ENCODE results near the gene NNMT. TPM values are rescaled to one million over a fixed set of nuclear protein-coding genes. Genes with fewer than 3 reads are reported as not detected.

Gene NNMT
- total RNA-seq, 1 donor from 2014 or later = 394 TPM

DNA sequence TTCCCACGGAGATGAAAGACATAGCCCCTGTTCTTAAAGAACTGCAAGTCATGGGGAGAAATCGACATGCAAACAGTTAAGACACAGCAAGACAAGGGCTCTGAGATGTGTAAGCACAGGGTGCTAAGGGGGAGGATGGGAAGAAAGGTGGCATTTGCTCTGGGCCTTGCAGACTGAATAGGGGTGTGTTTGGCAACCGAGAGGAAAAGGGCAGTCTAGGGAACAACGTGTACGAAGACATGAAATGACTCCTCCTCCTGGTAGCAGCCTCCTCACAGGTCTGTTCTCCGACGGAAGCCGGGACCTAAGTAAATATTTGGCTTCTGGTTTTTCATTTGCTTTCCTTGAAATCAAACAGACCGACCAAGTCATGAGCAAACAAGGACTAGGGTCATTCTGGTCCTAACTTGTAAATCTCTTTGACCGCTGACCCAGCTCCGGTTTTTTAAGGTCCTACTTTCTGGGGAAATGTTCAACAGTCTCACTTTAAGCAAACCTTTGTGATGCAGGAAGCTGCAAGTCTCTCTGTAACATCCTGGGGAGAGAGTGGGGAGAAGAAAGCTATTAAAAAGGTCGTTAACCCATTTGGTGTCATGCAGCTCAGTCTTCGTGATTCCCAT lies 19.7 kb downstream of the NNMT start:
- H3K4me2 ChIP-seq (ENCODE audit: low read length) = no peak overlapping the region
- DNase-seq (ENCODE audit: low read depth) = no peak
- peaks cover 25% of the 10 kb centered on the region for H3K79me2 ChIP-seq (ENCODE audit: insufficient read depth, low read length)
- TF ChIP-seq EZH2 (IDR thresholded peaks at IDR 0.05; ENCODE audit: insufficient read depth, low read length) (no peak), CTCF (IDR thresholded peaks at IDR 0.05; ENCODE audit: insufficient read depth, low read depth, low read length) (no peak)
- Mint-ChIP-seq H3K27ac (ENCODE audit: unreplicated experiment) (no peak overlapping the region), H3K27me3 (ENCODE audit: low read depth, unreplicated experiment) (no peaks in the 10 kb centered on the region), H3K36me3 (ENCODE audit: low read depth, unreplicated experiment) (peaks cover 30% of the 10 kb centered on the region), H3K4me1 (ENCODE audit: low read depth, unreplicated experiment) (peaks cover 17% of the 10 kb centered on the region), H3K9me3 (ENCODE audit: unreplicated experiment) (no peaks in the 10 kb centered on the region), H3K4me3 (ENCODE audit: unreplicated experiment) (no peak overlapping the region)
- H3K36me3 ChIP-seq (ENCODE audit: insufficient read depth, low read length) = peaks cover 31% of the 10 kb centered on the region
- H3K27ac ChIP-seq (ENCODE audit: low read depth, low read length) = no peak overlapping the region
- H3K9me3 ChIP-seq (ENCODE audit: insufficient read depth, low read depth, low read length) = no peaks in the 10 kb centered on the region
- no peak for FAIRE-seq
- no peak overlapping the region for H2AFZ ChIP-seq (ENCODE audit: low read depth, low read length)
- H3K27me3 ChIP-seq (ENCODE audit: insufficient read depth, low read length) = no peaks in the 10 kb centered on the region
- H3K9ac ChIP-seq (ENCODE audit: low read length) = no peak overlapping the region
- no peak overlapping the region for H3K4me3 ChIP-seq (ENCODE audit: insufficient read depth, low read depth, low read length)
- no peaks in the 10 kb centered on the region for H3K4me1 ChIP-seq (ENCODE audit: insufficient read depth, low read length)
- H4K20me1 ChIP-seq (ENCODE audit: insufficient read depth, low read length) = peaks cover 32% of the 10 kb centered on the region

DNA sequence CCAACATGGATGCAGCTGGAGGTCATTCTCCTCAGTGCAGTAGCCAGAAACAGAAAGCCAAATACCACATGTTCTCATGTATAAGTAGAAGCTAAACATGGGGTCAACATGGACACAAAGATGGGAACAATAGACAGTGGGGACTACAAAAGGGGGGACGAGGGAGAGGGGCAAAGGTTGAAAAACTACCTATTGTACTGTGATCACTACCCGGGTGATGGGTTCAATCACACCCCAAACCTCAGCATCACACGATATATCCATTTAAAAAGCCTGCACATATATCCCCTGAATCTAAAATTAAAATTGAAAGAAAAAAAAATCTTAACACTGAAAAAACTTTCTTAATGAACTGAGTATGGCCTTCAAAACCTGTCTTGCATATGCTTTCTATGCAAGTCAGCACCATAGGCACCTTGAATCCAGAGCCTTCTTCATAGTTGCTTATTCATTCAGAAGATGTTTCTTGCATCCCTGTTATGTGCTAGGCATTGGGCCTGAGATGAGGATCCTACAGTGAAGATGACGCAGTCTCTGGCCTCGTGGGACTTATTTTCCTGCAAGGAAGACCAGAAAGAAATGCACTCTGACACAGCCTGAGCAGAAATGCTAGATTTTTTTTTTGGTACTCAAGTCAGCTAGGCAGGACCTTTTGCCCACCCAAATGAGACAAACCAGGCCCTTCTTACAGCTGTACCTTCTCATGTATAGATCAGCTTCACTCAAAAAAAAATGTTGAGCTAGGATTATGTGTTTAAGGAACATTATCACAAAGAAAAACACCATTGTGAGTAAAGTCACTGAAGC lies 21.0 kb downstream of the NNMT start:
- H3K27ac Mint-ChIP-seq (ENCODE audit: unreplicated experiment) = no peak overlapping the region
- H3K9ac ChIP-seq (ENCODE audit: low read length) = no peak overlapping the region
- peaks cover 6% of the 10 kb centered on the region for H3K4me1 ChIP-seq (ENCODE audit: insufficient read depth, low read length)
- no peaks in the 10 kb centered on the region for H3K27me3 ChIP-seq (ENCODE audit: insufficient read depth, low read length)
- no peak overlapping the region for H3K4me3 ChIP-seq (ENCODE audit: insufficient read depth, low read depth, low read length)
- no peak overlapping the region for H3K27ac ChIP-seq (ENCODE audit: low read depth, low read length)
- DNase-seq (ENCODE audit: low read depth) (no peak), FAIRE-seq (no peak)
- H3K4me1 Mint-ChIP-seq (ENCODE audit: low read depth, unreplicated experiment) = peaks cover 29% of the 10 kb centered on the region
- H3K36me3 ChIP-seq (ENCODE audit: insufficient read depth, low read length) = peaks cover 30% of the 10 kb centered on the region
- H3K79me2 ChIP-seq (ENCODE audit: insufficient read depth, low read length) = peaks cover 12% of the 10 kb centered on the region
- H2AFZ ChIP-seq (ENCODE audit: low read depth, low read length) = no peak overlapping the region
- peaks cover 21% of the 10 kb centered on the region for H4K20me1 ChIP-seq (ENCODE audit: insufficient read depth, low read length)
- H3K4me3 Mint-ChIP-seq (ENCODE audit: unreplicated experiment) = no peak overlapping the region
- H3K9me3 Mint-ChIP-seq (ENCODE audit: unreplicated experiment) = no peaks in the 10 kb centered on the region
- TF ChIP-seq CTCF (IDR thresholded peaks at IDR 0.05; ENCODE audit: insufficient read depth, low read depth, low read length) (no peak), EZH2 (IDR thresholded peaks at IDR 0.05; ENCODE audit: insufficient read depth, low read length) (no peak)
- no peaks in the 10 kb centered on the region for H3K9me3 ChIP-seq (ENCODE audit: insufficient read depth, low read depth, low read length)
- H3K4me2 ChIP-seq (ENCODE audit: low read length) = no peak overlapping the region
- H3K27me3 Mint-ChIP-seq (ENCODE audit: low read depth, unreplicated experiment) = no peaks in the 10 kb centered on the region
- H3K36me3 Mint-ChIP-seq (ENCODE audit: low read depth, unreplicated experiment) = peaks cover 28% of the 10 kb centered on the region

DNA sequence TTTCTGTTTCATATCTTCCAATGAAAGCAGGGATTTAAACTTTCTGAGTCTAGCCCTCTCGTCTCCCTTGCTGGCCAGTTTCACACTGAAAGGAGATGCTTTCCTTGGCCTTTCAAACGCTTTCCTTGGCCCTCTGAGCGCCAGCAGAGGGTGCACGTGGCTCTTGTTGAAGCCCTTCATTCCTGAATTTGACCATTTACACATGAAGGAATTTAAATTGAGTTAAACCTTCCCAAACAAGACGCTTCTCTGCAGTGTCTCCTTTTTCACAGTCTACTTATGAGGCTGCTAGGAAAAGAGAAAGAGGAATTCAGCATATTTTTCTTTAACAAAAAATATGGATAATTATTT lies 21.6 kb downstream of the NNMT start:
- H3K9me3 Mint-ChIP-seq (ENCODE audit: unreplicated experiment) = no peaks in the 10 kb centered on the region
- H3K27me3 ChIP-seq (ENCODE audit: insufficient read depth, low read length) = no peaks in the 10 kb centered on the region
- no peak overlapping the region for H2AFZ ChIP-seq (ENCODE audit: low read depth, low read length)
- H3K36me3 ChIP-seq (ENCODE audit: insufficient read depth, low read length) = peaks cover 24% of the 10 kb centered on the region
- H3K4me3 ChIP-seq (ENCODE audit: insufficient read depth, low read depth, low read length) = no peak overlapping the region
- no peak overlapping the region for H3K27ac Mint-ChIP-seq (ENCODE audit: unreplicated experiment)
- H3K79me2 ChIP-seq (ENCODE audit: insufficient read depth, low read length) = peaks cover 7% of the 10 kb centered on the region
- H4K20me1 ChIP-seq (ENCODE audit: insufficient read depth, low read length) = peaks cover 15% of the 10 kb centered on the region
- H3K27ac ChIP-seq (ENCODE audit: low read depth, low read length) = no peak overlapping the region
- TF ChIP-seq CTCF (IDR thresholded peaks at IDR 0.05; ENCODE audit: insufficient read depth, low read depth, low read length) (peak; percentile 76), EZH2 (IDR thresholded peaks at IDR 0.05; ENCODE audit: insufficient read depth, low read length) (no peak)
- peaks cover 33% of the 10 kb centered on the region for H3K4me1 Mint-ChIP-seq (ENCODE audit: low read depth, unreplicated experiment)
- H3K4me1 ChIP-seq (ENCODE audit: insufficient read depth, low read length) = peaks cover 10% of the 10 kb centered on the region
- H3K4me2 ChIP-seq (ENCODE audit: low read length) = no peak overlapping the region
- H3K9ac ChIP-seq (ENCODE audit: low read length) = no peak overlapping the region
- no peak for DNase-seq (ENCODE audit: low read depth)
- H3K27me3 Mint-ChIP-seq (ENCODE audit: low read depth, unreplicated experiment) = no peaks in the 10 kb centered on the region
- peak; percentile 59 for FAIRE-seq
- peaks cover 22% of the 10 kb centered on the region for H3K36me3 Mint-ChIP-seq (ENCODE audit: low read depth, unreplicated experiment)
- no peak overlapping the region for H3K4me3 Mint-ChIP-seq (ENCODE audit: unreplicated experiment)
- H3K9me3 ChIP-seq (ENCODE audit: insufficient read depth, low read depth, low read length) = no peaks in the 10 kb centered on the region
